RKO (cell line): ENCODE data around the gene MISP.
"Not testable (repeated sequence)": the region's sequence is repeated elsewhere in the genome, so short reads cannot be mapped to it uniquely, and the experiment has no call there.

Experiments
- DNase-seq: peaks from one replicate; pipeline ENCODE4 v3.0.0-alpha.2; 2016; ENCODE audit warnings: low spot score

Gene MISP

DNA sequence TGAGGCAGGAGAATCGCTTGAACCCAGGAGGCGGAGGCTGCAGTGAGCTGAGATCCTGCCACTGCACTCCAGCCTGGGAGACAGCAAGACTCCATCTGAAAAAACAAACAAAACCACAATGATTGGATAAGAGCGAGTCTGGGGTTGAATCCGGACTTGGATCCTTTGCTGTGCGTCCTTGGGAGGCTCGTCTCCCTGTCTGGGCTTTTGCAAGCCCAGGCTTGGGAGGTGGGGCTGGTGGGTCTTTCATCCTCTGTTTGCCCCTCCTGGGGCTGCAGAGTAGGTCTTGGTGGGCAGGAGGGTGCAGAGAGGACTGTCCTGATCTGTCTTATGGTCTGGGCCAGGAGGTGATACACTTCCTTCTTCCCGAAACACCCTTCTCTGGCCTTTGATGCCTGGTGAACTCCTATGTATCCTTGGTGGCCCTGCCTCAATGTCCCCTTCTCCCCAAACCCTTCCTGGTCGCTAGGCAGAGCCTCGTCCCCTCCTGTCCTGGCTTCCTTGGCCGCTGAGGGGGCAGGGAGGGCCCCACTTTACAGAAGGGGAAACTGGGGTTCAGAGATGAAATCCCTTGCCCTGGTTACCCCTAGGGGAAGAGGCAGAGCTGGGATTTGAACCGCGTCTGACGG, 25.3 kb upstream of the MISP start:
- no peak for DNase-seq

DNA sequence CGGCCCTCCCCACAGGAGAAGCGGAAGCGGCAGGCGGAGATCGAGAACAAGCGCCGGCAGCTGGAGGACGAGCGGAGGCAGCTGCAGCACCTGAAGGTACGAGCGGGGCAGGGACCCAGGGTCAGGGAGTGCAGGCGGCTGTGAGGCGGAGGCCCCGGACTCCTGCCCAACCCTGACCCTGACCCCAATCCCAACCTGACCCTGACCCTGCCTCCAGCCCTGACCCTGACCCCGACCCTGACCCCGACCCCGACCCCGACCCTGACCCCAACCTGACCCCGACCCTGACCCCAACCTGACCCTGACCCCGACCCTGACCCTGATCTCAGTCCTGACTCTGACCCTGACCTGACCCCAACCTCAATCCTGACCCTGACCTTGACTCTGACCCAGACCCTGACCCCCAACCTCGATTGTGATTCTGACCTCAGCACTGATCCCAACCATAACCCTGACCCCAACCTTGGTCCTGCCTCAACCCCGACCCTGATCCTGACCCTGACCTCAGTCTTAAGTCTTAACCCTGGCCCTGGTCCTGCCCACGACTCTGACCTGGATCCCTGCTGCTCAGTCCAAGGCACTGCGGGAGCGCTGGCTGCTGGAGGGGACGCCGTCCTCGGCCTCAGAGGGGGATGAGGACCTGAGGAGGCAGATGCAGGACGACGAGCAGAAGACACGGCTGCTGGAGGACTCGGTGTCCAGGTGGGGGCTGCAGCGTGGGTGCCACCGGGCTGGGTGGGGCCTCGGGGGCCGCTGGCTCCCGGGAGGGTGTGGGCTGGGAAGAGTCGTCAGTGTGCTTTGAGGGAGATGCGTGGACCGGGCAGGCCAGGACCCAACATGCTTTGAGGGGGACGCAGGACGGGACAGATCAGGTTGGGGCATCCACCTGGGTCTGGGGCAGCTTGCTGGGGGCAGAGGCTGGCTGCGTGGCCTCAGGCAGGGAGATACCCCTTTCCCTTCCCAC, 23.6 kb upstream of the MISP start:
- no peak for DNase-seq

GRCh38 chr19:728011-728410, 22.9 kb upstream of the MISP start:
- DNase-seq = no peak

DNA sequence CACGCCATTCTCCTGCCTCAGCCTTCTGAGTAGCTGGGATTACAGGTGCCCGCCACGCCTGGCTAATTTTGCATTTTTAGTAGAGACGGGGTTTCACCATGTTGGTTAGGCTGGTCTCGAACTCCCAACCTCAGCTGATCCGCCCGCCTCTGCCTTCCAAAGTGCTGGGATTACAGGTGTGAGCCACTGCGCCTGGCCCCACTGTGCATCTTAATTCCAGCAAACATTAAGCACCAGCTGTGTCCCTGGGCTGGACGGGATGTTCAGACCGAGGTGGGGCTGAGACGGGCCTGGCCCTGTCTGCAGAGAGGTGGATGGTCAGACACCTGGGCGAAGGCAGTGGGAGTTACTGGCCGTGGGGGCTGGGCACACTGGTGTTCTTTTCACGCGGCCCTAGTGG, 21.3 kb upstream of the MISP start:
- not testable (repeated sequence) for DNase-seq

GRCh38 chr19:729965-730668, 20.8 kb upstream of the MISP start:
- DNase-seq = no peak

GRCh38 chr19:731000-731399, 19.9 kb upstream of the MISP start:
- no peak for DNase-seq

- DNase-seq = no peak
Observed at GRCh38 chr19:732148-733069, 18.5 kb upstream of the MISP start.

GRCh38 chr19:734716-735115, 16.2 kb upstream of the MISP start:
- no peak for DNase-seq

- no peak for DNase-seq
Observed at GRCh38 chr19:736125-736524, 14.8 kb upstream of the MISP start.

- DNase-seq = peak; percentile 35
Observed at GRCh38 chr19:737591-738093, 13.3 kb upstream of the MISP start.

- no peak for DNase-seq
Observed at GRCh38 chr19:738509-739128, 12.3 kb upstream of the MISP start.

- DNase-seq = no peak
Observed at GRCh38 chr19:739998-740715, 10.8 kb upstream of the MISP start.

- not testable (repeated sequence) for DNase-seq
Observed at GRCh38 chr19:740816-741505, 10.0 kb upstream of the MISP start.

DNA sequence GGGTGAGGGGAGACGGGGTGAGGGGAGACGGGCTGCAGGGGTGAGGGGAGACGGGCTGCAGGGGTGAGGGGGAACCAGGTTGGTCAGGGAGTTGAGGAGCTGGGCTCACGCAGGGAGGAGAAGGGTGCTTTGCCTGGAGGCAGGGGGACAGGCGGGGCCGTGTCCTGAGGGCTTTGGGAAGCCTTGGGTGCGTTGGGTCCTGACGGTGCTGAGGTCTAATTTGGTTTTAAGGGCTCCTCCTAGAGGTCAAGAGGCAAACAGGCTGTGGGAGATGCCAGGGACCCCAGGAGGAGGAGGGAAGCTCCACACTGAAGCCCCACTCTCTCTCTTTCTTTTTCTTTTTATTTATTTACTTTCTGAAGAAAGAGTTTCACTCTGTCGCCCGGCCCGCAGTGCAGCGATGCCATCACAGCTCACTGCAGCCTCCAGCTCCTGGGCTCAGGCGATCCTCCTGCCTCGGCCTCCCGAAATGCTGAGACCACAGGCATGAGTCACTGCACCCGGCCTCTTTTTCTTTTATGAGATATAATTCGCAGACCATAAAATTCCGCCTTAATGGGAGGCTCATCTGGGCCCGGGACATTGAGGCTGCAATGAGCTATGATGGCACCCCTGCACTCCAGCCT, 9.3 kb upstream of the MISP start:
- peak; percentile 62 for DNase-seq

DNA sequence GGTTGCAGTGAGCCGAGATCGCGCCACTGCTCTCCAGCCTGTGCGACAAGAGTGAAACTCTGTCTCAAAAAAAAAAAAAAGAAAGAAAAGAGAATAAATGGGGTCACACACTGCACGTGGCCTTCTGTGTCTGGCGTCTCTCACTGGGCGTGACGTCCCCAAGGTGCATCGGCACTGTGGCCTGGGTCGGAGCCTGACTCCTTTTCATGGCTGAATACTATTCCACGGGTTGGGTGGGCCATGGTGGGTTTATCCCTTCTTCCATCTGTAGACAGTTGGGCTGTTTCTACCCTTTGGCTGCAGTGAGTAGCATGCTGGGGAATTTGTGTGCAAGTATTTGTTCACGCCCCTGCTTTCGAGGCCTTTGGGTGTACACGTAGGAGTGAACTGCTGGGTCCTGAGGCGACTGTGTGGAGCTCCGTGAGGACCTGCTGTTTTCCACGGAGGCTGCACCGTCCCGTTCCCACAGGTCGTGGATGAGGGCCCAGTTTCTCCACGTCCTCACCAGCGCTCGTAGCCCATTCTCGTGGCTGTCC, 8.3 kb upstream of the MISP start:
- no peak for DNase-seq

- DNase-seq = no peak
Observed at GRCh38 chr19:743168-743687, 7.7 kb upstream of the MISP start.

DNA sequence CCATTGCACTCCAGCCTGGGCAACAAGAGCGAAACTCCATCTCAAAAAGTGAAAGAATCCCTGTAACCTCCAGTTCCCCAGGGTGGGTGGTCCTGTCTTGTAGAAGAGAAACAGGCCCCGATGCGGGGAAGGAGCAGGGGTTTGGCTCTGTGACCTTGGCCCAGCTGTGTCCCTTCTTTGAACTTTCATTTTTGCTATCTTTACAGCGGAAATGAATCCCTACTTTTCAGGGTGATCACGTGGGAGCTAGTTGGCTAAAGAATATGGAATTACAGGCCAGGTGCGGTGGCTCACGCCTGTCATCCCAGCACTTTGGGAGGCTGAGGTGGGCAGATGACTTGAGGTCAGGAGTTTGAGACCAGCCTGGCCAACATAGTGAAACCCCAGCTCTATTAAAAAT, 5.8 kb upstream of the MISP start:
- not testable (repeated sequence) for DNase-seq

DNA sequence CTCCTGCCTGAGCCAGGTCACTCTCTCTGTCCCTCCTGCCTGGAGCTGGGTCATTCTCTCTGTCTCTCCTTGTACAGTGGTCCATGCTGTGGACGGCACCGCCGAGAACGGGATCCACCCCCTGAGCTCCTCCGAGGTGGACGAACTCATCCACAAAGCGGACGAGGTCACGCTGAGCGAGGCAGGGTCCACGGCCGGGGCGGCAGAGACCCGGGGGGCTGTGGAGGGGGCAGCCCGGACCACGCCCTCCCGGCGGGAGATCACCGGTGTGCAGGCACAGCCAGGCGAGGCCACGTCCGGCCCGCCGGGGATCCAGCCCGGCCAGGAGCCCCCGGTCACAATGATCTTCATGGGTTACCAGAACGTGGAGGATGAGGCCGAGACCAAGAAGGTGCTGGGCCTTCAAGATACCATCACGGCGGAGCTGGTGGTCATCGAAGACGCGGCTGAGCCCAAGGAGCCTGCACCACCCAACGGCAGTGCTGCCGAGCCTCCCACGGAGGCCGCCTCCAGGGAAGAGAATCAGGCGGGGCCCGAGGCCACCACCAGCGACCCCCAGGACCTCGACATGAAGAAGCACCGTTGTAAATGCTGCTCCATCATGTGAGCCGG, 4.6 kb upstream of the MISP start:
- DNase-seq = no peak
